Heart left ventricle (tissue), 16 donors: Measurements from ENCODE around the gene CHST11. TPM values are rescaled to one million over a fixed set of nuclear protein-coding genes. Genes with fewer than 3 reads are reported as not detected.

ENCODE experiments used
- ATAC-seq, 4 donors: fragments of 200-7000 bp; cut with Tn5 transposase; one replicate each; pipeline ENCODE4 v1.9.1; 2020 to 2022; ENCODE audit warnings: moderate library complexity in 4 of 4, mild to moderate bottlenecking in 3 of 4, moderate number of reproducible peaks in 1 of 4
- DNase-seq, 5 donors: peaks; one replicate each; pipeline ENCODE4 v3.0.0-alpha.2; 2020
- H3K27ac ChIP-seq, 12 donors: fragments of 200-600 bp; sonication (generic) in 4 of 12; one replicate each; pipeline versions ENCODE4 v1.5.0 to v1.8.0; 2016 to 2022; ENCODE audit warnings: mild to moderate bottlenecking in 2 of 12
- H3K27me3 ChIP-seq, 9 donors: fragments of 200-600 bp; sonication (generic) in 2 of 9; one replicate each; pipeline versions ENCODE4 v1.5.1 to v1.8.0; 2016 to 2022; ENCODE audit warnings: mild to moderate bottlenecking in 3 of 9
- H3K36me3 ChIP-seq, 9 donors: fragments of 200-600 bp; sonication (generic) in 2 of 9; one replicate each; pipeline versions ENCODE4 v1.5.0 to v1.8.0; 2018 to 2022; ENCODE audit warnings: mild to moderate bottlenecking in 2 of 9
- H3K4me1 ChIP-seq, 12 donors: fragments of 200-600 bp; sonication (generic) in 4 of 12; one replicate each; pipeline versions ENCODE4 v1.5.0 to v1.8.0; 2016 to 2022; ENCODE audit warnings: mild to moderate bottlenecking in 3 of 12
- H3K4me3 ChIP-seq, 12 donors: fragments of 200-600 bp; sonication (generic) in 4 of 12; one replicate each; pipeline versions ENCODE4 v1.5.0 to v1.8.0; 2017 to 2022; ENCODE audit warnings: mild to moderate bottlenecking in 9 of 12, moderate library complexity in 4 of 12
- H3K9me3 ChIP-seq, 12 donors: fragments of 200-600 bp; sonication (generic) in 4 of 12; one replicate each; pipeline versions ENCODE4 v1.5.0 to v1.8.0; 2016 to 2022; ENCODE audit warnings: mild to moderate bottlenecking in 1 of 12
- POLR2A ChIP-seq, 2 donors: fragments of 450-650 bp; IDR thresholded peaks; one replicate each; pipeline ENCODE4 v1.6.1; 2017; ENCODE audit warnings: antibody characterized with exemption in 2 of 2, mild to moderate bottlenecking in 2 of 2, moderate library complexity in 2 of 2
- WGBS, 4 donors: extraction: QIAGEN DNeasy Blood & Tissue Kit in 2 of 4; methylation state at CpG; one replicate each; pipeline versions ENCODE4 v1.1.5 to v1.1.7; 2013 to 2018; 5-methylcytosine and 5-hydroxymethylcytosine counted together
- intact Hi-C, 10 donors: fragments of 100-400 bp; cut with DNase I; formaldehyde crosslinking; loops; one replicate each; pipeline versions ENCODE4 v1.11.1 to v1.14.2; 2022
- polyA plus RNA-seq, 2 donors: library from polyadenylated mRNA; stranded (reverse); fragments of 200-250 nt; gene quantifications; one replicate each; pipeline ENCODE4 v1.2.3, GENCODE V29; 2013
- total RNA-seq, 9 donors: library from RNA; depleted of rRNA in 2 of 9; stranded (reverse); fragments of >200 nt in 2 of 9; fragmentation: NEBNext Ultra II Directional in 3 of 9; extraction: Animal tissue kit (Norgen Biotek cat#: 25700) in 3 of 9; gene quantifications; one replicate each; pipeline versions ENCODE4 v1.1.0 to v1.2.4, GENCODE V29; 2016 to 2023
- TF ChIP-seq, protein P1 (sequence below), 12 donors: fragments of 200-600 bp; sonication (generic) in 4 of 12; IDR thresholded peaks; one replicate each; pipeline versions ENCODE4 v1.5.0 to v1.8.0; 2018 to 2022; ENCODE audit warnings: antibody characterized with exemption in 12 of 12, mild to moderate bottlenecking in 5 of 12
- donor health status: ischemic (EF 13 %, LVEDD 7.1; RV severe dilation, severe dysfunction).
- donor health status: healthy with polysubstance abuse.
- donor health status: DM: no; HTN: yes; CAD: no.
- donor health status: DM: no; HTN: no; CAD: no.
- donor health status: ischemic (EF 25% LVEDD 6.9; RV normal size, moderate dysfunction).
- donor health status: ischemic (EF 25% LVEDD 5.7; RV mildly dilated, moderate dysfunction).
- donor health status: healthy.
- donor health status: DM: yes; HTN: yes; CAD: no.
- donor health status: ischemic (EF 35%, LVEDD 5.7; RV mildly dilated, moderate dysfunction).
- donor health status: nonischemic (EF 11% LVEDD 7.7; RV severe dilation, severe dysfunction).
- donor health status: DM: yes; HTN: yes; CAD: no.
- donor health status: PGD.
- donor health status: ischemic (EF 29% LVEDD 5.4; RV normal size, mild dysfunction).
- donor health status: nonischemic (EF 23%, LVEDD 6.1; RV moderate dilation, normal function).

CHST11 gene
- total and polyA plus RNA-seq, 11 donors: 1.1 to 16.9 (median 3.4) TPM

DNA sequence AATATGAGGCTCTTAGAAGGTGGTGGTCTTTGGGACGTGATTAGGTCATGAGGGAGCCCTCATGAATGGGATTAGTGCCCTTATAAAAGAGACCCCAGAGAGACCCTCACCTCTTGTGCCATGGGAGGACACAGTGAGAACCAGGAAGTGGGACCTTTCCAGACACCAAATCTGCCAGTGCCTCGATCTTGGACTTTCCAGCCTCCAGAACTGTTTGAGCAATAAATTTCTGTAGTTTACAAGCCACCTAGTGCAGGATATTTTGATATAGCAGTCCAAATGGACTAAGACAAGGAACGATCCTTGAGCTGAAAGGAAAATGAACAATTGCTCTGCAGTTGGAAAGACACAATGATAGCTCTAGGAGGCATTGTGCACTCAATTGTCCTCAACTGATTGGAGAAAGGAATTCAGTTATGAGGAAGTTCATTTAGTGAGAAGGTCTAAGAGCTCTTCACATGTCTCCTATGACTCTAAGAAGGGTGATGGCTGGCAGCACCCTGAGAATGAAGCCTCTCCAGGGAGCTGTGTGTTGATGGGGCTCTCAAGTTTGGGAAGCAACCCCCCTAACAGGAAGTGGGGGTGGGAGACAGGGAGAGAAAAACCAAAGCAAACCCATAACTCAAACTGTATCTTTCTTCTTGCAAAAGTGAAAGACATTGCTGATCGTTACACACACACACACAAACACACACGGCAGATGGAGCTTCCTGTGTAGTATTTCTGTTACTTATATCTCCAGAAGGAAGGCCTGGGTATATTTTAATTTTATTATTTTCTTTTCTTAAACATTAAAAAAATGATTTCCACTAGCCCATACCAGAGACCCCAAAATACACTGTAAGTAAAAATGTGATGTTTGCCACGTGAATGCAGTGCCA lies 21.0 kb downstream of the CHST11 start:
- DNase-seq (no peak), ATAC-seq (peak in 1 of 4 donors; percentile 24)
- Histone ChIP-seq H3K4me3 (peak overlapping the region in 2 of 12 donors; percentile 16 to 38), H3K9me3 (peaks cover 0 to 5% (median 0%) of the 10 kb centered on the region in 12 donors), H3K27ac (peak overlapping the region in 2 of 12 donors; percentile 33 to 83), H3K4me1 (peaks cover 0 to 92% (median 1%) of the 10 kb centered on the region in 12 donors), H3K36me3 (no peaks in the 10 kb centered on the region), H3K27me3 (no peaks in the 10 kb centered on the region)
- intact Hi-C loops: no loop called here
- 70 to 77% (median 73%) methylated on average over 6 of the region's 6 CpGs for WGBS, 4 donors
- TF ChIP-seq, protein P1, sequence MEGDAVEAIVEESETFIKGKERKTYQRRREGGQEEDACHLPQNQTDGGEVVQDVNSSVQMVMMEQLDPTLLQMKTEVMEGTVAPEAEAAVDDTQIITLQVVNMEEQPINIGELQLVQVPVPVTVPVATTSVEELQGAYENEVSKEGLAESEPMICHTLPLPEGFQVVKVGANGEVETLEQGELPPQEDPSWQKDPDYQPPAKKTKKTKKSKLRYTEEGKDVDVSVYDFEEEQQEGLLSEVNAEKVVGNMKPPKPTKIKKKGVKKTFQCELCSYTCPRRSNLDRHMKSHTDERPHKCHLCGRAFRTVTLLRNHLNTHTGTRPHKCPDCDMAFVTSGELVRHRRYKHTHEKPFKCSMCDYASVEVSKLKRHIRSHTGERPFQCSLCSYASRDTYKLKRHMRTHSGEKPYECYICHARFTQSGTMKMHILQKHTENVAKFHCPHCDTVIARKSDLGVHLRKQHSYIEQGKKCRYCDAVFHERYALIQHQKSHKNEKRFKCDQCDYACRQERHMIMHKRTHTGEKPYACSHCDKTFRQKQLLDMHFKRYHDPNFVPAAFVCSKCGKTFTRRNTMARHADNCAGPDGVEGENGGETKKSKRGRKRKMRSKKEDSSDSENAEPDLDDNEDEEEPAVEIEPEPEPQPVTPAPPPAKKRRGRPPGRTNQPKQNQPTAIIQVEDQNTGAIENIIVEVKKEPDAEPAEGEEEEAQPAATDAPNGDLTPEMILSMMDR (IDR thresholded peaks at IDR 0.05): no peak
- no peak for TF ChIP-seq POLR2A (IDR thresholded peaks at IDR 0.05)

DNA sequence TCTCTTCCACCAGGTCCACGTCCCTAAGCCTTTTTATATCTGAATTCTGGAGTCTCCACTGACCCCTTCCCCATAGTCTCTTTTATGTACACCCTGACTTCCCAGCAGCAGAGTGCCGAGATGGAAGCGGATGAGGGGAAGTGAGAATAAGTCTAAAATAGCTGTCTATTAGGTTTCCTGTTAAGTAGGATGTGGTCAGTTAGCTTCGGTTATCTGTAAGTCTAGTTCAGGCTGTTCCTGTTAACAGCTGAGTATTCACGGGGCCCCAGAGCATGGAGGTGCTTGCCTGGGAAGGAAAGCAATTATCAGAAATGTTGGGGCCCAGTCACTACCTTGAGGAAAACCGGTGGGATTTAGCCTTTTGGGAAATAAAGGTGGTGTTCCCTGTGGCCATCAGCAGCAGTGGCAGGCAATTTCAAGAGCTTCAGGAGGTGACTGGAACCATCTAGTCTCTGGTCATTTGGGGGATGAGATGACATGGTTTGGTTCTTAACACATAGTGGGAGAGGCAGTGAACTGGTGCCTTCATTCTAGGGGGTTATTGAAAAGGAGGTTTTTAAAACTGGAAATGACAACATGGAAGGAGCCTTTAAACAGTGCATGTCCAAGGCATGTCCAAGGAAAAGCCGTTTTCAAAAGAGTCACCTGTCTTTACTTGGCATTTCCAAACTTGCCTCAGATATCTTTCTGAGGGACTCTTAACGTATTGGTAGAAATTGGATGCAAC lies 21.8 kb downstream of the CHST11 start:
- peak; percentile 39 to 83 (median 72) for ATAC-seq
- peak overlapping the region in 2 of 12 donors; percentile 33 to 83 for H3K27ac ChIP-seq
- peak overlapping the region in 2 of 12 donors; percentile 16 to 38 for H3K4me3 ChIP-seq
- intact Hi-C loops: no loop called here
- H3K27me3 ChIP-seq: no peaks in the 10 kb centered on the region
- no peaks in the 10 kb centered on the region for H3K36me3 ChIP-seq
- DNase-seq: no peak
- peaks cover 0 to 5% (median 0%) of the 10 kb centered on the region in 12 donors for H3K9me3 ChIP-seq
- H3K4me1 ChIP-seq: peaks cover 0 to 88% (median under 1%) of the 10 kb centered on the region in 12 donors
- 61 to 76% (median 67%) methylated on average over 8 of the region's 8 CpGs for WGBS, 4 donors
- TF ChIP-seq, protein P1 (IDR thresholded peaks at IDR 0.05): no peak
- no peak for TF ChIP-seq POLR2A (IDR thresholded peaks at IDR 0.05)

DNA sequence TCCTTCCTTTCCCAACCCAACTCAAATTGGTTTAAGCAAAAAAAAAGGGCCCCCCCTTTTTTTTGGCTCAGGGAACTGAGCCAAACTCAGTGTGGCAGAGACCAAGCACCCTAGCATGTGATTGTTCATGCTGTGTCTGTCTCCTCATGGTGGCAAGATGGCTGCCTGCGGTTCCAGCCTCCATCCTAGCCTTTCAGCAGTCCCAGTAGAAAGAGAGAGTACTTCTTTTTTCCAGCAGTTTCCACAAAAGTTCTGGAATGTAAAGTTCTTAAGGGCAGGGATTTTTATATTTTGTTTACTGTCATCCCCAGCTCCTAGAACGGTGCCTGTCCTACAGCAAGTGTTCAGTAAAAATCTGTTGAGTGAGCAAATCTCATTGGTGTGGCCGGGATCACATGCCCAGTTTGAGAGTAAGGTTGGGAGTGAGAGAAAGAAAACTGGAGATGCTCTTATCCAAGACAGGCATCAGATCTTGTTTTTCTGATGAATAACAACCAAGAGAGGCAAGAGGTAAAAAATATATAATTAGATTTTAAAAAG lies 22.4 kb downstream of the CHST11 start:
- H3K4me1 ChIP-seq: peaks cover 0 to 86% (median 0%) of the 10 kb centered on the region in 12 donors
- H3K36me3 ChIP-seq: no peaks in the 10 kb centered on the region
- H3K27ac ChIP-seq: peak overlapping the region in 1 of 12 donors; percentile 83
- H3K4me3 ChIP-seq: no peak overlapping the region
- H3K9me3 ChIP-seq: peaks cover 0 to 5% (median 0%) of the 10 kb centered on the region in 12 donors
- no peak for TF ChIP-seq POLR2A (IDR thresholded peaks at IDR 0.05)
- TF ChIP-seq, protein P1 (IDR thresholded peaks at IDR 0.05): no peak
- no peaks in the 10 kb centered on the region for H3K27me3 ChIP-seq
- intact Hi-C loops: no loop called here
- ATAC-seq (no peak), DNase-seq (no peak)
- 75 to 99% (median 95%) methylated on average over 3 of the region's 3 CpGs for WGBS, 4 donors
